ENCODE measurements around the gene NELFA.
"Not testable (repeated sequence)": the region's sequence is repeated elsewhere in the genome, so short reads cannot be mapped to it uniquely, and the experiment has no call there.

NELFA gene

DNA sequence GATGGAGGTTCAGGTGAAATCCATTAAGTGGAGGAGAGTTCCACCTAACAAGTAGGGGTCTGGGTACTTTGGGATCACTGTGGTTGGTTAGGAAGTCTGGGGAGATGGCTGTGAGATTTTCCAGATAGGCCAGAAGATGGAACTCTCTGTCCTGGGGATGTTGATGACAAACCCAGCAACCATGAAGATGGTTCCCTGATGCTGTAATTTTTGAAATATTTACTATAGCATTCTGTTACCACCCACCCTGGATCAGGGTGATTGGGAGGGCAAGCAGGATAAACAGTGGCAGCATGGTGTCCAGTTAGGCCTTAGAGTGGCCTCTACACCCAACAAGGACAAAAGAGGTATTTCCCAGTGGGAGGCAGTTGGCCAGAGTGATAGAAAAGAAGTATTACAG, 15.9 kb upstream of the NELFA start:
- TF ChIP-seq CTCF (conservative IDR thresholded peaks at IDR 0.05; ENCODE audit: control insufficient read depth, insufficient read depth, low read depth, low read length): no peak
- DNase-seq (ENCODE audit: low read depth): no peak
- H3K4me3 ChIP-seq (ENCODE audit: control insufficient read depth, low read depth, low read length): no peak overlapping the region

DNA sequence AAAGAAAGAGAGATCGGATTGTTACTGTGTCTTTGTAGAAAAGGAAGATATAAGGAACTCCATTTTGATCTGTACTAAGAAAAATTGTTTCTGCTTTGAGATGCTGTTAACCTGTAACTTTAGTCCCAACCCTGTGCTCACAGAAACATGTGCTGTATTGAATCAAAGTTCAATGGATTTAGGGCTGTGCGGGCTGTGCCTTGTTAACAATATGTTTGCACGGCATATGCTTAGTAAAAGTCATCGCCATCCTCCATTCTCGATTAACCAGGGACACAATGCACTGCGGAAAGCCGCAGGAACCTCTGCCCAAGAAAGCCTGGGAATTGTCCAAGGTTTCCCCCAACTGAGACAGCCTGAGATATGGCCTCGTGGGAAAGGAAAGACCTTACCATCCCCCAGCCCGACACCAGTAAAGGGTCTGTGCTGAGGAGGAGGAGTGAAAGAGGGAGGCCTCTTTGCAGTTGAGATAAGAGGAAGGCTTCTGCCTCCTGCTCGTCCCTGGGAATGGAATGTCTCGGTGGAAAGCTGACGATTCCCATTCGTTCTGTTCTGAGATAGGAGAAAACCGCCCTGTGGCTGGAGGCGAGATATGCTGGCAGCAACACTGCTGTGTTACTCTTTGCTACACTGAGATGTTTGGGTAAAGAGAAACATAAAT, 12.7 kb upstream of the NELFA start:
- not testable (repeated sequence) for H3K4me3 ChIP-seq (ENCODE audit: control insufficient read depth, low read depth, low read length); DNase-seq (ENCODE audit: low read depth)

DNA sequence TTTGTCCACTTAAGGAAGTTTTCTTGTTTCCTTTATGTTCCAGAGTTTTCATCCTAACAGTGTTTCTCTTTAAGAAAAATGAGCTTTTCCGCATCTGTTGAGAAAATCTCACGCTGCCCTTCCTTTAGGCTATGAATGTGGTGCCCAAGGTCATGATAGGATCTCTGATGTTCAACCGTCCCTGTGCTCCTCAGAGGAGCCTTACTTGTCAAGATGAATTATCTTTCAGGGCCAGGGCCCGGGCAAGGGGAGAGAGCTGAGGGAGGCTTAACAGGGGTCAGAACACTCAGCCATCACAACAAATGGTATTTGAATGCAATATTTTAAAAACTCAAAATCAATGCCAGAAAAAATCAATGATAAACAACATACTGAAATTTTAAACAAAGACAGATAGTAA, 6.2 kb upstream of the NELFA start:
- DNase-seq (ENCODE audit: low read depth): no peak
- TF ChIP-seq CTCF (conservative IDR thresholded peaks at IDR 0.05; ENCODE audit: control insufficient read depth, insufficient read depth, low read depth, low read length): no peak
- no peak overlapping the region for H3K4me3 ChIP-seq (ENCODE audit: control insufficient read depth, low read depth, low read length)

GRCh38 chr4:2011583-2011982, 2.8 kb upstream of the NELFA start:
- TF ChIP-seq CTCF (conservative IDR thresholded peaks at IDR 0.05; ENCODE audit: control insufficient read depth, insufficient read depth, low read depth, low read length): no peak
- DNase-seq (ENCODE audit: low read depth): peak; percentile 19

DNA sequence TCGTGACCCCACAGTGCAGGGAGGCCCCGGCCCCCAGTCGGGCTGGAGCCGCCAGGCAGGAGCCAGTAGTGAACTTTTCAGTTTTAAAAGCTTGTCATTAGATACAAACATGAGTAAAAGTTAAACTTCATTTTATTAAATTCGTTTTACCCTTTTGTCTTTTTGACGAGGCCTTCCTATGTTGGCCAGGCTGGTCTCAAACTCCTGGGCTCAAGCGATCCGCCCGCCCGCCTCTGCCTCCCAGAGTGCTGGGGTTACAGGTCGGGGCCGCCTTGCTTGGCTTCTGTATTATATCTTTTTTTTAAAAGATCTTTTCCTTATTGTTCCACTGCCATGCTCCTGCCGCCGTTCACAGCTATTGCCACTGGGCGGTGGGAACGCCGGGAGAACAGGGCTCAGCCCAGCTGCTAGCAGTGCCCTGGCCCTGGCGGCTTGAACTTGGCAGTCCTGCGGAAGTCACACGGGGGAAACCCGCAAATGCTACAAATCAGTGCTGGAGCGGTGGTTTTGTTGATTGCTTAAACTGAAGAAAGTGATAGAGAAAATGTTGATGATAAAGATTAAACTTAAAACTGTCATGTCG, 968 bp upstream of the NELFA start:
- peak; percentile 48 for DNase-seq (ENCODE audit: low read depth)
- peak overlapping the region; percentile 96 for H3K4me3 ChIP-seq (ENCODE audit: control insufficient read depth, low read depth, low read length)
- TF ChIP-seq CTCF (conservative IDR thresholded peaks at IDR 0.05; ENCODE audit: control insufficient read depth, insufficient read depth, low read depth, low read length): peak; percentile 16

More at GRCh38 chr4:2011583-2011982, 2.8 kb upstream of the NELFA start:
- H3K4me3 ChIP-seq (ENCODE audit: control insufficient read depth, low read depth, low read length): no peak overlapping the region

- no peak for TF ChIP-seq CTCF (conservative IDR thresholded peaks at IDR 0.05; ENCODE audit: control insufficient read depth, insufficient read depth, low read depth, low read length)
- H3K4me3 ChIP-seq (ENCODE audit: control insufficient read depth, low read depth, low read length): peak overlapping the region; percentile 96
- no peak for DNase-seq (ENCODE audit: low read depth)
Measured at GRCh38 chr4:2008671-2008920, 178 bp downstream of the NELFA start.

GRCh38 chr4:2007804-2008670, 737 bp downstream of the NELFA start:
- H3K4me3 ChIP-seq (ENCODE audit: control insufficient read depth, low read depth, low read length): peak overlapping the region; percentile 96
- TF ChIP-seq CTCF (conservative IDR thresholded peaks at IDR 0.05; ENCODE audit: control insufficient read depth, insufficient read depth, low read depth, low read length): no peak
- DNase-seq (ENCODE audit: low read depth): peak; percentile 21

Data from fibroblast of mammary gland (primary cell).